Lower lobe of right lung (tissue), 2 donors: ENCODE measurements around the gene SLC25A42. TPM values are rescaled to one million over a fixed set of nuclear protein-coding genes. Genes with fewer than 3 reads are reported as not detected.

Experiments used
- ATAC-seq, 2 donors: fragments of 200-7000 bp; cut with Tn5 transposase; one replicate each; pipeline ENCODE4 v1.9.1; 2020 to 2022; ENCODE audit warnings: mild to moderate bottlenecking in 2 of 2, moderate library complexity in 2 of 2
- DNase-seq: peaks from one replicate; pipeline ENCODE4 v3.0.0-alpha.2; 2020
- H3K27ac ChIP-seq: fragments of 200-600 bp; one replicate; pipeline ENCODE4 v1.8.0; 2022
- H3K27me3 ChIP-seq: fragments of 200-600 bp; one replicate; pipeline ENCODE4 v1.8.0; 2022; ENCODE audit warnings: low read depth
- H3K36me3 ChIP-seq: fragments of 200-600 bp; one replicate; pipeline ENCODE4 v1.8.0; 2022; ENCODE audit warnings: mild to moderate bottlenecking
- H3K4me1 ChIP-seq: fragments of 200-600 bp; one replicate; pipeline ENCODE4 v1.8.0; 2022
- H3K4me3 ChIP-seq: fragments of 200-600 bp; one replicate; pipeline ENCODE4 v1.8.0; 2022; ENCODE audit warnings: mild to moderate bottlenecking
- H3K9me3 ChIP-seq: fragments of 200-600 bp; one replicate; pipeline ENCODE4 v1.8.0; 2022
- intact Hi-C: fragments of 100-400 bp; cut with DNase I; formaldehyde crosslinking; loops from one replicate; pipeline ENCODE4 v1.11.0; 2022
- total RNA-seq: library from RNA; stranded (reverse); fragmentation: NEBNext Ultra II Directional; extraction: Animal tissue kit (Norgen Biotek cat#: 25700); gene quantifications from one replicate; pipeline ENCODE4 v1.2.1, GENCODE V29; 2021
- TF ChIP-seq, protein P1 (sequence below): fragments of 200-600 bp; IDR thresholded peaks from one replicate; pipeline ENCODE4 v1.8.0; 2022; ENCODE audit warnings: antibody characterized with exemption, mild to moderate bottlenecking
- donor health status: DM: no; HTN: yes; CAD: no; lungs with severe emphysema.

SLC25A42 gene
- total RNA-seq, 1 donor from 2014 or later, result 16.3 TPM

DNA sequence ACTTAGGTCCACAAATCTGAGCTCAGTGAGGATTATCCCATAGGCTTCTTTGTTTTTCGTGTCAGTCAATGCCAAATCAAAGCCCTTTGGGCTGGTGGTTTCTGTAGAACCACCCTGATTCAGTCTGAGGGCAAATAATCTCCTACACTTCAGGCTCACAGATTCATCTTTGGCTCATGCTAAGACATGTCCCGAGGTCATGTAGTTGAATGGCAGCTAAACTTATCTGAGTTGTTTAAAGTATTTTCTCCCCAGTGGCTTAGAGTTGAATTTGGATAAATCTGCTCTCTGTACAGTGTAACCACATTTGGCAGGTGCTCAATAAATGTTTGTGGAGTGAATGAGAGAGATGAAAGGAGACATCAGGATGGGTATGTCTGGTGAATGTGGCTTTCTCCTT, 13.1 kb upstream of the SLC25A42 start:
- H3K27me3 ChIP-seq, result no peaks in the 10 kb centered on the region
- DNase-seq (no peak), ATAC-seq (no peak)
- peaks cover 74% of the 10 kb centered on the region for H3K36me3 ChIP-seq
- intact Hi-C loops, result no loop called here
- TF ChIP-seq, protein P1, sequence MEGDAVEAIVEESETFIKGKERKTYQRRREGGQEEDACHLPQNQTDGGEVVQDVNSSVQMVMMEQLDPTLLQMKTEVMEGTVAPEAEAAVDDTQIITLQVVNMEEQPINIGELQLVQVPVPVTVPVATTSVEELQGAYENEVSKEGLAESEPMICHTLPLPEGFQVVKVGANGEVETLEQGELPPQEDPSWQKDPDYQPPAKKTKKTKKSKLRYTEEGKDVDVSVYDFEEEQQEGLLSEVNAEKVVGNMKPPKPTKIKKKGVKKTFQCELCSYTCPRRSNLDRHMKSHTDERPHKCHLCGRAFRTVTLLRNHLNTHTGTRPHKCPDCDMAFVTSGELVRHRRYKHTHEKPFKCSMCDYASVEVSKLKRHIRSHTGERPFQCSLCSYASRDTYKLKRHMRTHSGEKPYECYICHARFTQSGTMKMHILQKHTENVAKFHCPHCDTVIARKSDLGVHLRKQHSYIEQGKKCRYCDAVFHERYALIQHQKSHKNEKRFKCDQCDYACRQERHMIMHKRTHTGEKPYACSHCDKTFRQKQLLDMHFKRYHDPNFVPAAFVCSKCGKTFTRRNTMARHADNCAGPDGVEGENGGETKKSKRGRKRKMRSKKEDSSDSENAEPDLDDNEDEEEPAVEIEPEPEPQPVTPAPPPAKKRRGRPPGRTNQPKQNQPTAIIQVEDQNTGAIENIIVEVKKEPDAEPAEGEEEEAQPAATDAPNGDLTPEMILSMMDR, result no peak
- no peak overlapping the region for H3K27ac ChIP-seq
- H3K4me3 ChIP-seq, result no peak overlapping the region
- no peaks in the 10 kb centered on the region for H3K4me1 ChIP-seq
- H3K9me3 ChIP-seq, result no peaks in the 10 kb centered on the region

DNA sequence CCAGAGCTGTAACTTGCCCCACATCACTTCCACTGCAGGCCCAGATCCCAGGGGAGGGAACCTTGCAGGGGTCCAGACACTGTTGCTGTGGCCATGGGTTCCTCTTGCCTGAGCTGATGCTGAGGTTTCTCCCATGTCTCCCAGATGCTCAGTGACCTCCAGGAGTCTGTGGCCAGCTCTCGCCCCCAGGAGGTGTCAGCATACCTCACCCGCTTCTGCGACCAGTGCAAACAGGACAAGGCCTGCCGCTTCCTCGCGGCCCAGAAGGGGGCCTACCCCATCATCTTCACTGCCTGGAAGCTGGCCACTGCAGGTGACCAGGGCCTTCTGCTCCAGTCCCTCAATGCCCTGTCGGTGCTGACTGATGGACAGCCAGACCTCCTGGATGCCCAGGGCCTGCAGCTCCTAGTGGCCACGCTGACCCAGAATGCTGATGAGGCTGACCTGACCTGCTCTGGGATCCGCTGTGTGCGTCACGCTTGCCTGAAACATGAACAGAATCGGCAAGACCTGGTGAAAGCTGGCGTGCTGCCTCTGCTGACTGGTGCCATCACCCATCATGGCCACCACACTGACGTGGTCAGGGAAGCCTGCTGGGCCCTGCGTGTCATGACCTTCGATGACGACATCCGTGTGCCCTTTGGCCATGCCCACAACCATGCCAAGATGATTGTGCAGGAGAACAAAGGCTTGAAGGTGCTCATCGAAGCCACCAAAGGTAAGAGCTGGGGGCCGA, 12.1 kb upstream of the SLC25A42 start:
- Histone ChIP-seq H3K9me3 (no peaks in the 10 kb centered on the region), H3K27ac (no peak overlapping the region), H3K4me1 (no peaks in the 10 kb centered on the region), H3K4me3 (no peak overlapping the region), H3K27me3 (no peaks in the 10 kb centered on the region), H3K36me3 (peaks cover 75% of the 10 kb centered on the region)
- TF ChIP-seq, protein P1, result no peak
- ATAC-seq (no peak), DNase-seq (no peak)
- intact Hi-C loops, result no loop called here

DNA sequence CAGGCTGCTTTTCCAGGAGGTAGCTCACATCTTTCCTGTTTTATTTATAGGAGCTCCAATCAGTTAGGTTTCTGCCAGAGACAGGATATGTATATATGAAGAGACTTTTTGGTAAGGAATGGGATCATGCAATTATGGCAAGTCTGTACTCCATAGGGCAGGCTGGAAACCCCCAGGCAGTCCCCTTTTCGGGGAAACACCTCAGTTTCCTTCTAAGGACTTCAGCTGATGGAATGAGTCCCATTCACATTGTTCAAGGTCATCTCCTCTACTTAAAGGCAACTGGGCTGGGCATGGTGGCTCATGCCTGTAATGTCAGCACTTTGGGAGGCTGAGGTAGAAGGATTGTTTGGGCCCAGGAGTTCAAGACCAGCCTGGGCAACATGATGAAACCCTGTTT, 10.9 kb upstream of the SLC25A42 start:
- Histone ChIP-seq H3K27ac (no peak overlapping the region), H3K9me3 (no peaks in the 10 kb centered on the region), H3K4me1 (no peaks in the 10 kb centered on the region), H3K36me3 (peaks cover 77% of the 10 kb centered on the region), H3K4me3 (no peak overlapping the region), H3K27me3 (no peaks in the 10 kb centered on the region)
- TF ChIP-seq, protein P1, result no peak
- intact Hi-C loops, result no loop called here
- DNase-seq, result no peak
- no peak for ATAC-seq

DNA sequence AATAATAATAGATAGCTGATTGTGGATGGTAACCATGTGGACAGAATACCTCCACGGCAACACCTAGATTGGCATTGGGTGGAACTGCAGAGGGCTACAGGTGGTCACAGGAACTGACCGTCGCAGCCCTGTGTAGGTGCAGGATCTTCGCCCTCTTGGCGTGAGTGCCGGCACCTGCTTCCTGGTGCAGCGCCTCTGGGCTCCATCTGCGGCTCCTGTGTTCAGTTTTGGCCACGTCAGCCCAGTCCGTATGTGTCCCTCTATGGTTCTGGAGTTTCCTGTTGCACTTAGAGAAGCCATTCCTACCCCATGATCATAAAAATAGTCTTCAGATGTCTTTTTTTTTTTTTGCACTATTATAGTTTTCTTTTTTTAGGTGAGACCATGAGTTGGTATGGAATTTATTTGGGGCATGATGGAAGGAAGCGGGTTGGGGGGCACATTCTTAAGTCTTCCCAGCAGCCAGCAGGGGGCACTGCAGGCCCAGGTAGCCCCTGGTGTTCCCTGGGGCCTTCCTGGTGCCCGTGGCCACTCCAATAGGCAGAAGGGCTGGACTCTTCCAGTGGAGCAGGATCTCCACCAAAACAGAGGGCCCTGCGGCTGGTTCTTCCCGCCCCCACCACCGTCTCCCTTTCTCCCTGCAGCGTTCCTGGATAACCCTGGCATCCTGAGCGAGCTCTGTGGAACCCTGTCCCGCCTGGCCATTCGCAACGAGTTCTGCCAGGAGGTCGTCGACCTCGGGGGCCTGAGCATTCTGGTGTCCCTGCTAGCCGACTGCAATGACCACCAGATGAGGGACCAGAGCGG, 10.1 kb upstream of the SLC25A42 start:
- Histone ChIP-seq H3K4me1 (no peaks in the 10 kb centered on the region), H3K9me3 (no peaks in the 10 kb centered on the region), H3K27me3 (no peaks in the 10 kb centered on the region), H3K27ac (no peak overlapping the region), H3K36me3 (peaks cover 82% of the 10 kb centered on the region), H3K4me3 (no peak overlapping the region)
- intact Hi-C loops, result no loop called here
- ATAC-seq, result peak; percentile 71 to 77
- peak; percentile 76 for DNase-seq
- TF ChIP-seq, protein P1, result peak; percentile 75

DNA sequence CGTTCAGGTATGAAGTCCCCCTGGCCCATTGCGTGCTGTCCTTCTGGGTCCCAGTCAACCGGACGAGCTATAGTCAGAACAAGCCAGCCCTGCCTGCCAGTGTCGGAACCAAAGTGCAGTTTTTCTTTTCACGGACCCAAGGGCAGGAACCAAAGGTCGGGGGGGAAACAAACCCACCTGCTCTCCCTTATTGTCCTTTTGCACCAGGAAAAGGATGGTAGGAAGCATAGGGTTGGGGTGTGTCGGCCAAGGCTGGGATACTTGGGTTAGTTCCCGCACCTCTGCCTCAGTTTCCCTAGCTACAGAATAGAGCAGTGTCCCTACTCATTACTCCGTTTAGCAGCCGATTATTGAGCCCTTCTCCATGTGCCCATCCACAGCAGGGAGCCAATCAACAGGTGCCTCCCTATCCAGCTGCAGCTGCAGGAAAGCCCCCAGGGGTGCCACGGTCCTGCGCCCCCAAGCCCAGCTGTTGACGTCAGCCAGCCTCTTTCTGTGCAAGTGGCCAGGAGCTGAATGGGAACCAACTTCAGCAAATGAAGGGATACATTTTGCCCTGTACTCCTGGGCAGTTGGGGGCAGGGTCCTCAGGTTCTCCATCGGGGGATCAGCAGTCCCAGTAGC, 9.4 kb upstream of the SLC25A42 start:
- intact Hi-C loops, result no loop called here
- Histone ChIP-seq H3K4me1 (no peaks in the 10 kb centered on the region), H3K27ac (no peak overlapping the region), H3K27me3 (no peaks in the 10 kb centered on the region), H3K36me3 (peaks cover 81% of the 10 kb centered on the region), H3K4me3 (no peak overlapping the region), H3K9me3 (no peaks in the 10 kb centered on the region)
- ATAC-seq (no peak), DNase-seq (no peak)
- TF ChIP-seq, protein P1, result no peak
